HG03175 (cell line): ENCODE data around the gene C2CD2L.
"Not testable (repeated sequence)": the region's sequence is repeated elsewhere in the genome, so short reads cannot be mapped to it uniquely, and the experiment has no call there.

ENCODE experiments used
- ATAC-seq: cut with Tn5 transposase; IDR thresholded peaks from one replicate; pipeline ENCODE4 v1.9.1; 2021; ENCODE audit warnings: mild to moderate bottlenecking, moderate library complexity; ENCODE audit not compliant: unreplicated experiment

C2CD2L gene

DNA sequence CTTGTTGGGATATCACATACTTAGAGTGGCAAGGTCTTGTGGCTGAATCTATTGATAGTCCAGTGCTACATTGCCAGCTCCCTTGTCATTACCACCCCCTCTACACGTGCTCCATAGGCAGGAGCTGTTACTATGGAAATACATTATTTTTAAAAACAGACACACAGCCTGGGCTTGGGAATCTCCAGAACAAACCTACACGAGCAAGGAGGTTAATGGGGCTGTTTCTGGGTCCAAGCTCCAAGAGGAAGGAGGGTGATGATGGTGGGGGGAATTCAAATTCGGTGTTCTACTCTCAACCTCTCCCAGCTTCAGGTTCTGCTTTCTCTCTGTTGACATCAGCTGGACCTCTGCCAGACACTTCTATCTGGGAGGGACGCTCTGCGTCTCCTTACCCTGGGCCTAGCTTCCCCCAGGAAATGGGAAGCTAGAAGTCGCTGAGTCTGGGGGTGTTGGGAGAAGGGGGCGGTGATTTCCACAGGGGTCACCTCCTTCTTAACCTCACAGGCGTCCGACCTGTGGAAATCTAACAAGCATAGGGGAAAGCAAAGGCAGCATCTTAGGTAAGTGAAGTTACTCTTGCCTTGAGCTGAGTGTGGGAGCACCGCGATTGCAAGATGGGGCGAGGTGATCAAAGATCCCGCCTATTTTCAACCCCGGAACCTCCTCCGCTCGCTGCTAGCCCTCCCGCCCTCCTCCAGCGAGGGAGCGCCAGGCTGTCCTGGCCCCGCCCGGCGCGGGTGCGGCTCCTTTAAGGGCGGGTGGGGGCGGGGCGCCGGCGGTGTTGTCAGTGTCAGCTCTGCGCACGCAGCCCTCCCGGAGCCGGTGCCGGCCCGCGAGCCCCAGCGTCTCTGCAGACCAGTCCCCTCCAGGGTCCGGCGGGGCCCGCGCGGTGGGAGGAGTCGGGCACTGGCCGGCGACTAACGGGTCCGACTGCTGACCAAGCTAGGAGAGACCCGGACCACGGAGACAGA is at the start of gene C2CD2L:
Gene C2CD2L (plus strand): TSS at position 781 of the 974 bp plus-strand sequence. CDS start 398 bp downstream, outside the sequence.
- ATAC-seq, result peak; percentile 75

DNA sequence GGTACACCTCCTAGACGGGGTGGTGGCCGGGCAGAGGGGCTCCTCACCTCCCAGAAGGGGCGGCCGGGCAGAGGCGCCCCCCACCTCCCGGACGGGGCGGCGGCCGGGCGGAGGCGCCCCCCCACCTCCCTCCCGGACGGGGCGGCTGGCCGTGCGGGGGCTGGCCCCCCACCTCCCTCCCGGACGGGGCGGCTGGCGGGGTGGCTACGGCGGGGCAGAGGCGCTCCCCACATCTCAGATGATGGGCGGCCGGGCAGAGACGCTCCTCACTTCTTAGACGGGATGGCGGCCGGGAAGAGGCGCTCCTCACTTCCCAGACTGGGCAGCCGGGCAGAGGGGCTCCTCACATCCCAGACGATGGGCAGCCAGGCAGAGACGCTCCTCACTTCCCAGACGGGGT is 48.0 kb upstream of the C2CD2L start:
- not testable (repeated sequence) for ATAC-seq

DNA sequence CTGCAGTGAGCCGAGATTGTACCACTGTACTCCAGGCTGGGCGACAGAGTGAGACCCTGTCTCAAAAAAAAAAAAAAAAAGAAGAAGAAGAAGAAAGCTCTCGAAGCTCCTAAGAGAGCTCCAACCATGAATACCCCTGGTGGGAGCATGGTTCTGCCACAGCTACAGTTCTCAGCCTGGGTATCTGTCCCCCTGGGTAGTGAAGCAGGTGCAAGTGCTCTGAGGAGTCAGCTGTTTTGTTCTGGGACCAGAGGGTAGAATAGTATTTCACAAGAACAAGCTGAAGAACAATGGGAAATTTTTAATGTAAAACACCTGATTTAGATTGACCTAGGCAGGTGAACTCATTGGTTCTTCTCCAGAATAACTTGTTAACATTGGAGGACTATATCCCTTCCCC is 45.9 kb upstream of the C2CD2L start:
- ATAC-seq, result no peak

DNA sequence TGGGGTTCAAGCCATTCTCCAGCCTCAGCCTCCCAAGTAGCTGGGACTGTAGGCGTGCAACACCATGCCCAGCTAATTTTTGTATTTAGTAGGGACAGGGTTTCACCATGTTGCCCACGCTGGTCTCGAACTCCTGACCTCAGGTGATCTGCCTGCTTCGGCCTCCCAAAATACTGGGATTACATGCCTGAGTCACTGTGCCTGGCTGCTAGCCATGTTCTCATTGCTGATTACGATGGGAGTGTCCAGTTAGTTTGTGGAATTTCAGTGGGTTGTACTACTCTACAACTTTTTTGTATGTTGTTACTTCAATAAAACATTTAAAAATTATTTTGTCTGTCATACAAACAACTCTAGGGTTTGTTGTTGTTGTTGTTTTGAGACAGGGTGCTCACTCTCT is 44.4 kb upstream of the C2CD2L start:
- ATAC-seq, result no peak

DNA sequence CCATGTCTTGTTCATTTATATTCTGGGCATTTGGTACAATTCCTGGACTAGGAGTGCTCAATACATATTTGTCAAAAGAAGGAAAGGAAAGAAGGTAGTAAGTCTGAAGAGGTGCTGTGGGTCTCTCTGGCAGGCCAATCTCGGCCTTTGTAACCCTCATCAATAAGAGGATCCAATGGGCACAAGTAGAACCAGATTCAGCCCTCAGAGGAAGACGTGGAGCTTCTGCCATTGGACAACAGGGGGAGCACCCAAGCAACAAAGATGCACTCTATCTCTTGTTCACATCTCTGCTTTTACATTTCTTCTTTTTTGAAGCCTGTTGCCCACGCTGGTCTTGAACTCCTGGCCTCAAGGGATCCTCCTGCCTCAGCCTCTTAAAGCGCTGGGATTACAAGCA is 41.8 kb upstream of the C2CD2L start:
- ATAC-seq, result no peak

DNA sequence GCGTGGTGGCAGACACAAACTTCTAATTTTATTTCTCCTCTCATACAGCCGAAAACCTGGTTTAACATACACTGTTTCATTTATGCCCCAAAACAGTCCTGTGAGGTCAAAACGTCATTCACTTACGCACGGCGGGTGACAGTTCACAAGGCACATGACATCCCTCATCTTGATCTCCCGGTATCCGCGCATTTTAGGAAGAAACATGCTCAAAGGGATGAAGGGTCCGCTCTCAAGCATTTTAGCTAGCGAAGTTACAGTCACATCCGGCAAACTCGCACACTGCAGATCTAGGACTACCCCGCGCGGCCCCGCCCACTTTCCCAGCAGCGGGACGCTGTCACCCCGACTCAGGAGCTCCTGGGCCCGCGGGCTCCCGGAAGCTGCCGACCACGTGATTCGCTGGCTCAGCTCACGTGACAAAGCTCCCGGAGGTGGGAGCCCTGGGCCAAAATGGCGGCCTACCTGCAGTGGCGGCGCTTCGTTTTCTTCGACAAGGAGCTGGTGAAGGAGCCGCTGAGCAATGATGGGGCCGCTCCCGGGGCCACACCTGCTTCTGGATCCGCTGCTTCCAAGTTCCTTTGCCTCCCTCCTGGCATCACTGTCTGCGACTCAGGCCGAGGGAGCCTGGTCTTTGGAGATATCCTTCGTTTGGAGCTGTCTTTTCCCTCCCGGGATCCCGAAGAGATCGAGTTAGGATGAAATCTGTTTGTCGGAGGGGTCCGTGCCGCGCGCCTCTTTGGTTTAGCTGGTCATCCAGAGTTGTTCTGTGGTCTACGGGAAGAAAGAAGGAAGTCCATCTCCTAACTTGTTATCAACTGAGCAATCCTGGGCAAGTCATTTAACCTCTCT is 39.5 kb upstream of the C2CD2L start, which contains the start of gene VPS11:
Gene VPS11 (plus strand): TSS at position 448 of the 852 bp plus-strand sequence. CDS start 6 bp downstream, at position 454.
- peak; percentile 95 for ATAC-seq

DNA sequence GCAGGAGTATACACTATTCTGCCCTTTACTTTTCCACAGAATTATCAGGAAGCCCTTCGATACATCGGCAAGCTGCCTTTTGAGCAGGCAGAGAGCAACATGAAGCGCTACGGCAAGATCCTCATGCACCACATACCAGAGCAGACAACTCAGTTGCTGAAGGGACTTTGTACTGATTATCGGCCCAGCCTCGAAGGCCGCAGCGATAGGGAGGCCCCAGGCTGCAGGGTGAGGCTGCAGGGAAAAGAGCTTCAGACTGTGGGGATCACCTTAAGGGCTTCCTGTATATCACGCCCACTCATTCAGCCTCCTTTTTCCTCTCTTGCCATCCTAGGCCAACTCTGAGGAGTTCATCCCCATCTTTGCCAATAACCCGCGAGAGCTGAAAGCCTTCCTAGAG is 29.3 kb upstream of the C2CD2L start:
- no peak for ATAC-seq

DNA sequence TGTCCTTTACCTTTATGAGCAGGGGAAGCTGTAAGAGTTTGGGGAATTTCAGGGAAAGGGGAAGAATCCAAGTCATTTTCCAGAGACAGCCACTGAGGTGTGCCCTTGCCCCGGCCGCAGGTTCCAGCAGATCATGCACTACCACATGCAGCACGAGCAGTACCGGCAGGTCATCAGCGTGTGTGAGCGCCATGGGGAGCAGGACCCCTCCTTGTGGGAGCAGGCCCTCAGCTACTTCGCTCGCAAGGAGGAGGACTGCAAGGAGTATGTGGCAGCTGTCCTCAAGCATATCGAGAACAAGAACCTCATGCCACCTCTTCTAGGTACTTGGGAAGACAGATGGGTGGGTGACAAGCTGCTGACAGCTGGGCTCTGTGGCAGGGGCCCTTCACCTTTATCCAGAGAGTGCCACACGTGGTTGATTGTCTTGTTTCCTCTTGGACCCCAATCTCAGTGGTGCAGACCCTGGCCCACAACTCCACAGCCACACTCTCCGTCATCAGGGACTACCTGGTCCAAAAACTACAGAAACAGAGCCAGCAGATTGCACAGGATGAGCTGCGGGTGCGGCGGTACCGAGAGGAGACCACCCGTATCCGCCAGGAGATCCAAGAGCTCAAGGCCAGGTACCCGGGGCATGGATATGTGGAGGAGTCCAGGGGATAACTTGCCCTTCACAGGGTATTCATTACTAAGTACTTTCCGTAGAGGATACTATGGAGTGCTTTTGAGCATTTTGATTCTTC is 28.3 kb upstream of the C2CD2L start:
- ATAC-seq, result no peak

DNA sequence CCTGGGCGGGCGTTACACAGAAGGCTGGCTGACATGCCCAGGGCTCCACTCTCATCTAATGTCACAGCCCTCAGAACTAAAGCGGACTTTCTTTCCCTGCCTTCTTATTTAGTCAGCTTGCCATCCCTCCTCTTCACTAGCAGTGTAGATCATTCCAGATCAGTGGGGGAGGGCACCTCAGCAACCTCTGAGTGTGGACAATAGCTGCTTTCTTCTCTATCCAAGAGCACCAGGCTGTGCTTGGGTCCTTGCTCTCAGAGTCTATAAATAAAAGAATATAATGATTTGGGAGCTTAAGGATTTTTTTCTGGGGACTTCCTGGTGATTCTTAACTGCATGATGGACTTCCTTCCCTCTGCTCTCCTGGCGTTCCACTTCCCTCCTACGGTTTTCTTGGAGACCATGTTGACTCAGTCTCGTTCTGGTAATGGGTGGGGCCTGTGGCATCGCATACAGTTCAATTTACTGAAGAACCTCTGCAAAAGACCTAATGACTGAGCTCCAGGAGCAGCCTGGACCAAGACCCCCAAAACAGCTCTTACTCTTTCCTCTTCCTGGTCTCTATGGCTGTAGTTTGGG is 25.4 kb upstream of the C2CD2L start:
- no peak for ATAC-seq

DNA sequence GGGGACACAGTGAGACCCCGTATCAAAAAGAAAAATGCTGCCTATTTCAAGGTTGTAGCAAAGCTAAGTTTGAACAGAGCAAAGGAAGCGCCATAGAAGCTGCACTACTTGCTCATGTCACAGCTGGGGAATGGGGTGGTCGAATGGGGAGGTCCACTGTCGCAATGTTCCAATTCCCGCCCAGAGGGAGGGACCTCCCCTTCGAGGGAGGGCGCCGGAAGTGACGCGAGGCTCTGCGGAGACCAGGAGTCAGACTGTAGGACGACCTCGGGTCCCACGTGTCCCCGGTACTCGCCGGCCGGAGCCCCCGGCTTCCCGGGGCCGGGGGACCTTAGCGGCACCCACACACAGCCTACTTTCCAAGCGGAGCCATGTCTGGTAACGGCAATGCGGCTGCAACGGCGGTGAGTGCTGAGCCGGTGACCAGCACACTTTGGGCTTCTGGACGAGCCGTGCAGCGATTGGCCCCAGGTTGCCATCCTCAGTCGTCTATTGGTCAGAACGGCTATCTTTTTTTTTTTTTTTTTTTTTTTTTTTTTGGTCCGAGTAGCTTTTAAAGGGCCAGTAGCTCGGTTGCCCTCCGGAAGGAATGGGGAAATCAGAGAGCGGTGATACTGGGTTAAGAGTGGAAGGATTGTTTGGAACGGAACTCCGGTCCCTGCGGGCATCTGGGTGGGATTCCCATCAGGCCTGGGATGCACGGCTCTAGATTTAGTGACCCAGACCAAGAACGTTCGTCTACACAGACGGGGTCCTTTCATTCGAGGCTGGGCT is 22.3 kb upstream of the C2CD2L start, which contains the start of gene HMBS:
Gene HMBS (plus strand): TSS at position 219 of the 774 bp plus-strand sequence. CDS start 153 bp downstream, at position 372.
- peak; percentile 92 for ATAC-seq

DNA sequence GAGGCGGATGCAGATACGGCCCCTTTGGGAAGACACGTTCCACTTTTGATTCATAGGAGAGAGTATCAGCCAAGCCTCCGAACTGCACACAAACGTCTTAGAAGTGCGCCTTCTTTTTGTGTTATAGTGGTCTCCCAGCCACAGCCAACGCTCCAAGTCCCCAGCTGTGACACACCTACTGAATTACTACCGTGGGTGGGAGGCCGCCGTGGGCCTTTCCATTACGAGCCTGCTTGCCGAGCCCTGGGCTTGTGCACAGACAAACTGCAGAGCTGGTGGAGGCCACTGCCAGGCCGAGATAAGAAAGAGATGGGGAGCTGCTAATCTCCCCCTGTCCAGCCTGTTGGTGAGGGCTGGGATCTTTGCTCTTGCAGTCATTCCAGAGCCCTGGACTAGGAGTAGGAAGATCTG is 21.7 kb upstream of the C2CD2L start:
- ATAC-seq, result peak; percentile 19

DNA sequence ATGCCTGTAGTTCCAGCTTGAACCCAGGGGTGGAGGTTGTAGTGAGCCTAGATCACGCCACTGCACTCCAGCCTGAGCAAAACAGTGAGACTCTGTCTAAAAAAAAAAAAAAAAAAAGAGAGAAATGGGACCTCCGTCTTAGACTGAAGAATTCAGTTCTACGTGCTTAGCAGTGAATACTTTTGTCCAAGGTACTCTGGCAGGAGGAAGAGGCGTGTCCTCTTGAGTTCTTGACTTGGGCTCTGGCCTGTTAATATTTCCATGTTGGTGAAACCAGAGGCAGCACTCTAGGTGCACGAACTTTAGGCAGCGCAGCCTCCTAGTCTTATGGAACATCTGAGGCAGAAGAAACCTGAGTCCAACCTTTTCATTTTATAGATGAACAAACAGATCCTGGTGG is 20.0 kb upstream of the C2CD2L start:
- ATAC-seq, result no peak

DNA sequence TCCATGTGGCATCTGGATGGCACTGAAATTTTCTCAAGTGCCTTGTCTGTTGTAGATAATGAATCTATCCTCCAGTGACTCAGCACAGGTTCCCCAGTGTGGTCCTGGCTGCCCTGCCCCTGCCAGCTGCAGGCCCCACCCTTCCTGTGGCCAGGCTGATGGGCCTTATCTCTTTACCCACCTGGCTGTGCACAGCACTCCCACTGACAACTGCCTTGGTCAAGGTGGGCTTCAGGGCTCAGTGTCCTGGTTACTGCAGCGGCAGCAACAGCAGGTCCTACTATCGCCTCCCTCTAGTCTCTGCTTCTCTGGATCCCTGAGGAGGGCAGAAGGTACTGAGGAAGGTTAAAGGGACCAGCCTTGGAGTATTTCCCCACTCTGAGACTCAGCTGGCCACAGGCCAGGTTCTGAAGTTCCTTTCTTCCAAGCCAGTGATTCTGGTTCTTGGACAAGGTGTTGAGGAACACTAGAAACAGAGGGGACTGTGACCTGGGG is 19.4 kb upstream of the C2CD2L start:
- ATAC-seq, result no peak

DNA sequence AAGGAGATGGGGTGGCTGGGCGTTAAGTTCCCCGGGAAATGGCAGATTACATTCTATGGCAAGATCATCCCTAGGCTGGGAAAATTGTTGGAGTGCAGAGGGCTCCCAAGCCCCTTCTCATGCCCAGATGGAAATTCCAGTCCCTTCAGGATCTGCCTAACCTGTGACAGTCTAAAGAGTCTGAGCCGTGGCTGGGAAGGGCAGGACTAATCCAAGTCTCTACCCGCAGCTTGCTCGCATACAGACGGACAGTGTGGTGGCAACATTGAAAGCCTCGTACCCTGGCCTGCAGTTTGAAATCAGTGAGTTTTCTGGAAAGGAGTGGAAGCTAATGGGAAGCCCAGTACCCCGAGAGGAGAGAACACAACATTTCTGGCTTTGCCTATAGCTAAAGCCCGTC is 18.7 kb upstream of the C2CD2L start:
- no peak for ATAC-seq

DNA sequence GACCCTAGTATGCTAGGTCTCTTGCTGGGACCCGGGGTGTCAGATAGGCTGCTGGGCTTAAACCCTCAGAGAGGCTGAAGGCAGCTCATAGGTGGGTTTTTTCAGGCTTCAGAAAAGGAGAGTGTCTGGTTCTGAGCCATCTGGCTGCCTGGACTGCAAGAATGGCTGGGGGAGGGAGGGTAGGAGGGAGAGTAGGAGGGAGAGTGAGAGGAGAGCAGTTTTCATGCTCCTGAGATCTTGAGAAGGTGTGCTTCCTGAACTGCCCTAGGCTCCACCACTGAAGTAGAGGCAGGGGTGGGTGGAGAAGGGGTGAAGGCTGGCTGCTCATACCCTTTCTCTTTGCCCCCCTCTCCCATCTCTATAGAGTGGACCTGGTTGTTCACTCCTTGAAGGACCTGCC is 17.8 kb upstream of the C2CD2L start:
- ATAC-seq, result no peak

DNA sequence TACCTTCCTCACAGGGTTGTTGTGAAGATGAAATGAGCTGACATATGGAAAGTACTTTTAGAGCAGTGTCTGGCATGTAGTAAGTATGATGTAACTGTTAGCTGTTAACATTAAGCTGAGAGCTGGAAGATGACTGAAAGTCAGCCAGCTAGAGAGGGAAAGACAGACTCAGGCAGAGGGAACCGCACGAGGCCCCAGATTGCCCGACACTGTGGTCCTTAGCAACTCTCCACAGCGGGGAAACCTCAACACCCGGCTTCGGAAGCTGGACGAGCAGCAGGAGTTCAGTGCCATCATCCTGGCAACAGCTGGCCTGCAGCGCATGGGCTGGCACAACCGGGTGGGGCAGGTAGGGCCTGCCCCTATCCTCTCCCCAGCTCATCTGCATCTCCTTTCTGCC is 16.0 kb upstream of the C2CD2L start:
- ATAC-seq, result no peak

DNA sequence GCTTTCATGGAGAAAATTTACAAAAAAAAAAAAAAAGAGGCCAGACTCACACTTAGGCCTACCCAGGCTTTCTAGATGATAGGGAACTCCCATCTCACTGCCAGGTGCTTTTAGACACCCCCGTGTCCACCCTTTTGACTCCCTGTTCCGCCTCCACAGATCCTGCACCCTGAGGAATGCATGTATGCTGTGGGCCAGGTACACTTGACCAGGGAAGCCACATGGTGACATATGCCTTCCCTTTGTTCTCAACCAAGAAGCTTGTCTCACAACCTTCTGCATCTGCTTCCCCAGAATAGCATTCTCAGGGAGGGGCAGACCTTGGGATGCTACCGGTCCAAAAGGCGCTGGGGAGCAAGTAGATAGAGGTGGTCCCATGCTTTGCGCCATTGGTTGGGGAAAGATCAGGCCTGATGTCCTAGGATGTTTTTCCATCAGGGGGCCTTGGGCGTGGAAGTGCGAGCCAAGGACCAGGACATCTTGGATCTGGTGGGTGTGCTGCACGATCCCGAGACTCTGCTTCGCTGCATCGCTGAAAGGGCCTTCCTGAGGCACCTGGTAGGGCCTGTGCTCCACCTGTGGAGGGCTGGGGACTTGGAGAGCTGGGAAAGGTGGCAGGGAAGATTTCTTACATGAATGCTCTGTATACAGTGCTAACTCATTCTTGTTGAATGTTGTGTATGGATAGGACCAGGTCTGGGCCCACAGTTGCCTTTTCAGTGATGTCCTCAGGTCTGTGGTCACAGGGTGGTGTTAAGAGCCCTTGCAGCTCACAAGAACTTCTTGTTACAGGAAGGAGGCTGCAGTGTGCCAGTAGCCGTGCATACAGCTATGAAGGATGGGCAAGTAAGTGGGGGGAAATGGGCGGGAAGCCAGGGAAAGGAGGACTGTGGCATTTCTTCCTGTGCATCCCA is 14.9 kb upstream of the C2CD2L start:
- no peak for ATAC-seq
